Panc1 (cell line): ENCODE data around the gene MGAT4C.

Experiments used
- POLR2AphosphoS5 ChIP-seq: IDR thresholded peaks from 2 replicates; pipeline ENCODE4 v1.6.1; 2012; ENCODE audit warnings: mild to moderate bottlenecking, low read depth, low read length, moderate library complexity
- SIN3A ChIP-seq: IDR thresholded peaks from 2 replicates; pipeline ENCODE4 v1.6.1; 2012; ENCODE audit warnings: low read depth, mild to moderate bottlenecking, low read length, moderate library complexity, borderline replicate concordance; ENCODE audit not compliant: insufficient read depth
- TF ChIP-seq, protein P1 (sequence below): fragments of 450-650 bp; IDR thresholded peaks from 2 replicates; pipeline ENCODE4 v1.5.1; 2017; ENCODE audit warnings: mild to moderate bottlenecking
- TF ChIP-seq, protein P2 (sequence below), 2 experiments: IDR thresholded peaks; 2 replicates each; pipeline ENCODE4 v1.6.1; 2011 to 2012; ENCODE audit warnings: low read depth in 2 of 2, control low read depth in 1 of 2, low read length in 1 of 2, mild to moderate bottlenecking in 1 of 2, moderate library complexity in 1 of 2; ENCODE audit not compliant: insufficient read depth in 1 of 2

GRCh38 chr12:86015026-86015425, 241.2 kb downstream of the MGAT4C start:
- TF ChIP-seq, protein P1, sequence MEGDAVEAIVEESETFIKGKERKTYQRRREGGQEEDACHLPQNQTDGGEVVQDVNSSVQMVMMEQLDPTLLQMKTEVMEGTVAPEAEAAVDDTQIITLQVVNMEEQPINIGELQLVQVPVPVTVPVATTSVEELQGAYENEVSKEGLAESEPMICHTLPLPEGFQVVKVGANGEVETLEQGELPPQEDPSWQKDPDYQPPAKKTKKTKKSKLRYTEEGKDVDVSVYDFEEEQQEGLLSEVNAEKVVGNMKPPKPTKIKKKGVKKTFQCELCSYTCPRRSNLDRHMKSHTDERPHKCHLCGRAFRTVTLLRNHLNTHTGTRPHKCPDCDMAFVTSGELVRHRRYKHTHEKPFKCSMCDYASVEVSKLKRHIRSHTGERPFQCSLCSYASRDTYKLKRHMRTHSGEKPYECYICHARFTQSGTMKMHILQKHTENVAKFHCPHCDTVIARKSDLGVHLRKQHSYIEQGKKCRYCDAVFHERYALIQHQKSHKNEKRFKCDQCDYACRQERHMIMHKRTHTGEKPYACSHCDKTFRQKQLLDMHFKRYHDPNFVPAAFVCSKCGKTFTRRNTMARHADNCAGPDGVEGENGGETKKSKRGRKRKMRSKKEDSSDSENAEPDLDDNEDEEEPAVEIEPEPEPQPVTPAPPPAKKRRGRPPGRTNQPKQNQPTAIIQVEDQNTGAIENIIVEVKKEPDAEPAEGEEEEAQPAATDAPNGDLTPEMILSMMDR, result no peak
- TF ChIP-seq POLR2AphosphoS5 (no peak), SIN3A (no peak)
- TF ChIP-seq, protein P2, sequence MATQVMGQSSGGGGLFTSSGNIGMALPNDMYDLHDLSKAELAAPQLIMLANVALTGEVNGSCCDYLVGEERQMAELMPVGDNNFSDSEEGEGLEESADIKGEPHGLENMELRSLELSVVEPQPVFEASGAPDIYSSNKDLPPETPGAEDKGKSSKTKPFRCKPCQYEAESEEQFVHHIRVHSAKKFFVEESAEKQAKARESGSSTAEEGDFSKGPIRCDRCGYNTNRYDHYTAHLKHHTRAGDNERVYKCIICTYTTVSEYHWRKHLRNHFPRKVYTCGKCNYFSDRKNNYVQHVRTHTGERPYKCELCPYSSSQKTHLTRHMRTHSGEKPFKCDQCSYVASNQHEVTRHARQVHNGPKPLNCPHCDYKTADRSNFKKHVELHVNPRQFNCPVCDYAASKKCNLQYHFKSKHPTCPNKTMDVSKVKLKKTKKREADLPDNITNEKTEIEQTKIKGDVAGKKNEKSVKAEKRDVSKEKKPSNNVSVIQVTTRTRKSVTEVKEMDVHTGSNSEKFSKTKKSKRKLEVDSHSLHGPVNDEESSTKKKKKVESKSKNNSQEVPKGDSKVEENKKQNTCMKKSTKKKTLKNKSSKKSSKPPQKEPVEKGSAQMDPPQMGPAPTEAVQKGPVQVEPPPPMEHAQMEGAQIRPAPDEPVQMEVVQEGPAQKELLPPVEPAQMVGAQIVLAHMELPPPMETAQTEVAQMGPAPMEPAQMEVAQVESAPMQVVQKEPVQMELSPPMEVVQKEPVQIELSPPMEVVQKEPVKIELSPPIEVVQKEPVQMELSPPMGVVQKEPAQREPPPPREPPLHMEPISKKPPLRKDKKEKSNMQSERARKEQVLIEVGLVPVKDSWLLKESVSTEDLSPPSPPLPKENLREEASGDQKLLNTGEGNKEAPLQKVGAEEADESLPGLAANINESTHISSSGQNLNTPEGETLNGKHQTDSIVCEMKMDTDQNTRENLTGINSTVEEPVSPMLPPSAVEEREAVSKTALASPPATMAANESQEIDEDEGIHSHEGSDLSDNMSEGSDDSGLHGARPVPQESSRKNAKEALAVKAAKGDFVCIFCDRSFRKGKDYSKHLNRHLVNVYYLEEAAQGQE (IDR thresholded peaks at IDR 0.05; ENCODE audit: insufficient read depth in 1 of 2, low read depth in 2 of 2, low read length in 1 of 2), result no peak
